Sigmoid colon (tissue), 7 donors: ENCODE data around the gene PLD1. TPM values are rescaled to one million over a fixed set of nuclear protein-coding genes. Genes with fewer than 3 reads are reported as not detected.

Experiments used
- DNase-seq: peaks from one replicate; pipeline ENCODE4 v3.0.0-alpha.2; 2019
- H3K27ac ChIP-seq, 4 donors: fragments of 200-600 bp; sonication (generic); one replicate each; pipeline ENCODE4 v1.5.1; 2016 to 2019; ENCODE audit warnings: mild to moderate bottlenecking in 1 of 4
- H3K27me3 ChIP-seq, 3 donors: fragments of 200-600 bp; sonication (generic); one replicate each; pipeline ENCODE4 v1.5.1; 2019; ENCODE audit warnings: mild to moderate bottlenecking in 1 of 3
- H3K36me3 ChIP-seq, 4 donors: fragments of 200-600 bp; sonication (generic); one replicate each; pipeline ENCODE4 v1.5.1; 2016 to 2019
- H3K4me1 ChIP-seq, 4 donors: fragments of 200-600 bp; sonication (generic); one replicate each; pipeline ENCODE4 v1.5.1; 2017 to 2019
- H3K4me3 ChIP-seq, 4 donors: fragments of 200-600 bp; sonication (generic); one replicate each; pipeline ENCODE4 v1.5.1; 2017 to 2019; ENCODE audit warnings: mild to moderate bottlenecking in 2 of 4, moderate library complexity in 1 of 4
- H3K9me3 ChIP-seq, 4 donors: fragments of 200-600 bp in 3 of 4; sonication (generic) in 3 of 4; one replicate each; pipeline versions ENCODE4 v1.5.1 to v1.6.1; 2013 to 2019
- CTCF ChIP-seq, 4 experiments: fragments of 450-650 bp in 3 of 4; fragments of 200-600 bp in 1 of 4; IDR thresholded peaks; one replicate each; pipeline ENCODE4 v1.5.1; 2016 to 2019; ENCODE audit warnings: antibody characterized with exemption in 4 of 4, mild to moderate bottlenecking in 3 of 4, moderate library complexity in 2 of 4
- EP300 ChIP-seq, 4 donors: sonication (generic); formaldehyde crosslinking; IDR thresholded peaks; one replicate each; pipeline ENCODE4 v1.6.1; 2017; ENCODE audit warnings: antibody characterized with exemption in 4 of 4
- POLR2A ChIP-seq, 2 donors: fragments of 450-650 bp; IDR thresholded peaks; one replicate each; pipeline ENCODE4 v1.6.1; 2016; ENCODE audit warnings: antibody characterized with exemption in 2 of 2, mild to moderate bottlenecking in 2 of 2, moderate library complexity in 2 of 2
- POLR2AphosphoS5 ChIP-seq, 4 donors: sonication (generic); formaldehyde crosslinking; IDR thresholded peaks; one replicate each; pipeline ENCODE4 v1.6.1; 2017; ENCODE audit warnings: antibody characterized with exemption in 4 of 4
- WGBS, 2 donors: extraction: QIAGEN DNeasy Blood & Tissue Kit; methylation state at CpG; one replicate each; pipeline ENCODE4 v1.1.7; 2013; 5-methylcytosine and 5-hydroxymethylcytosine counted together
- intact Hi-C: fragments of 100-400 bp; cut with DNase I; formaldehyde crosslinking; loops from one replicate; pipeline ENCODE4 v1.15.1; 2023
- polyA plus RNA-seq, 3 donors: library from polyadenylated mRNA; stranded (reverse); fragments of 200-250 nt; gene quantifications; one replicate each; pipeline ENCODE4 v1.2.3, GENCODE V29; 2013
- total RNA-seq, 4 donors: library from RNA; depleted of rRNA; stranded (reverse); fragments of >200 nt; gene quantifications; one replicate each; pipeline ENCODE4 v1.1.0, GENCODE V29; 2016
- donor health status: healthy with polysubstance abuse.
- donor health status: Bipolar disorder and iron deficiency.
- donor health status: healthy.

Gene PLD1
- total and polyA plus RNA-seq, 7 donors = 8.6 to 24.3 (median 12.2) TPM

GRCh38 chr3:171644681-171645080 is 165.6 kb downstream of the PLD1 start:
- no peak for DNase-seq
- Histone ChIP-seq H3K27me3 (no peaks in the 10 kb centered on the region), H3K36me3 (no peaks in the 10 kb centered on the region), H3K4me3 (no peak overlapping the region), H3K4me1 (peaks cover 0 to 7% (median 6%) of the 10 kb centered on the region in 4 donors), H3K27ac (no peak overlapping the region), H3K9me3 (no peaks in the 10 kb centered on the region)
- TF ChIP-seq POLR2A (IDR thresholded peaks at IDR 0.05) = no peak
- no peak for TF ChIP-seq EP300 (IDR thresholded peaks at IDR 0.05)
- no peak for TF ChIP-seq POLR2AphosphoS5 (IDR thresholded peaks at IDR 0.05)
- no peak for TF ChIP-seq CTCF (IDR thresholded peaks at IDR 0.05)
- intact Hi-C loops = loop anchor here (5.0 to 10.0 kb wide), 2 partner anchors 188 to 830 kb away; no protein-coding TSS in a partner anchor
- 95% methylated on average over 8 of the region's 8 CpGs for WGBS, 2 donors

GRCh38 chr3:171643681-171644080 is 166.6 kb downstream of the PLD1 start:
- TF ChIP-seq POLR2A (IDR thresholded peaks at IDR 0.05) (no peak), EP300 (IDR thresholded peaks at IDR 0.05) (no peak), POLR2AphosphoS5 (IDR thresholded peaks at IDR 0.05) (no peak), CTCF (IDR thresholded peaks at IDR 0.05) (no peak)
- intact Hi-C loops = loop anchor here (10.0 kb wide), 1 partner anchor 831 kb away; no protein-coding TSS in a partner anchor
- H3K4me3 ChIP-seq = no peak overlapping the region
- no peak for DNase-seq
- no peak overlapping the region for H3K27ac ChIP-seq
- H3K9me3 ChIP-seq = no peaks in the 10 kb centered on the region
- H3K27me3 ChIP-seq = no peaks in the 10 kb centered on the region
- 87 to 92% methylated on average over 4 of the region's 4 CpGs for WGBS, 2 donors
- H3K36me3 ChIP-seq = no peaks in the 10 kb centered on the region
- peaks cover 0 to 7% (median 6%) of the 10 kb centered on the region in 4 donors for H3K4me1 ChIP-seq

GRCh38 chr3:171643033-171643432 is 167.2 kb downstream of the PLD1 start:
- no peak for TF ChIP-seq EP300 (IDR thresholded peaks at IDR 0.05)
- no peak for TF ChIP-seq POLR2A (IDR thresholded peaks at IDR 0.05)
- TF ChIP-seq POLR2AphosphoS5 (IDR thresholded peaks at IDR 0.05) = no peak
- no peak for TF ChIP-seq CTCF (IDR thresholded peaks at IDR 0.05)
- DNase-seq = no peak
- Histone ChIP-seq H3K9me3 (no peaks in the 10 kb centered on the region), H3K27ac (no peak overlapping the region), H3K4me3 (no peak overlapping the region), H3K36me3 (no peaks in the 10 kb centered on the region), H3K4me1 (peaks cover 0 to 7% (median 6%) of the 10 kb centered on the region in 4 donors), H3K27me3 (no peaks in the 10 kb centered on the region)
- WGBS, 2 donors = 74 to 80% methylated on average over 2 of the region's 2 CpGs
- intact Hi-C loops = loop anchor here (10.0 kb wide), 1 partner anchor 832 kb away; no protein-coding TSS in a partner anchor

- TF ChIP-seq POLR2A (IDR thresholded peaks at IDR 0.05) (no peak), CTCF (IDR thresholded peaks at IDR 0.05) (no peak), POLR2AphosphoS5 (IDR thresholded peaks at IDR 0.05) (no peak), EP300 (IDR thresholded peaks at IDR 0.05) (no peak)
These were observed 169.5 kb downstream of the PLD1 start for GRCh38 chr3:171640520-171641412.

More at GRCh38 chr3:171640520-171641412, 169.5 kb downstream of the PLD1 start:
- Histone ChIP-seq H3K9me3 (no peaks in the 10 kb centered on the region), H3K4me1 (peaks cover 0 to 7% (median 0%) of the 10 kb centered on the region in 4 donors), H3K4me3 (no peak overlapping the region), H3K36me3 (no peaks in the 10 kb centered on the region), H3K27me3 (no peaks in the 10 kb centered on the region), H3K27ac (no peak overlapping the region)
- WGBS, 2 donors = 37 to 50% methylated on average over 2 of the region's 2 CpGs
- intact Hi-C loops = loop anchor here (10.0 kb wide), 1 partner anchor 834 kb away; no protein-coding TSS in a partner anchor
- no peak for DNase-seq
